NB4 (cell line): ENCODE data around the gene TGFB3.

Experiments
- POLR2A ChIP-seq: IDR thresholded peaks from 2 replicates; pipeline ENCODE4 v1.6.1; 2011; ENCODE audit warnings: mild to moderate bottlenecking; ENCODE audit not compliant: insufficient read length; ENCODE audit errors: extremely low read depth
- TF ChIP-seq, protein P1 (sequence below): IDR thresholded peaks from one replicate; pipeline ENCODE4 v1.5.1; 2012; ENCODE audit warnings: low read depth, low read length

DNA sequence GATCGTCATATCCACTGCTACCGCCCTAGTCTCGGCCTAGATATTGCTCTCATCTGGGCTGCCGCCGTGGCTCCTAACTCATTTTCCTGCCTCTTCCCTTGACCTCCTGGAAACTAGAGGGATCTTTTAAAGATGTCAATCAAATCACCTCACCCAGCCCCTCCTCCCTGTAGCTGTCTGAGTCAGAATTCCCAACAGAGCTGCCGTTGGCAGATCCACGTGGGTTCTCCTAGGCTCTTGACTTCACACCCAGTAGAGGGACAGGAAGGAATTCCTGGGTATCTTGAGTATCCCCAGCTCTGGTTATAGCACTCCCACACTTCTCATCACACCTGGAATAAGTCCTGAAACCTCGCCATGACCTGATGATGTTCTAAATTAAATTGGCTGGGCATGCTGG lies 11.9 kb downstream of the TGFB3 start:
- TF ChIP-seq, protein P1, sequence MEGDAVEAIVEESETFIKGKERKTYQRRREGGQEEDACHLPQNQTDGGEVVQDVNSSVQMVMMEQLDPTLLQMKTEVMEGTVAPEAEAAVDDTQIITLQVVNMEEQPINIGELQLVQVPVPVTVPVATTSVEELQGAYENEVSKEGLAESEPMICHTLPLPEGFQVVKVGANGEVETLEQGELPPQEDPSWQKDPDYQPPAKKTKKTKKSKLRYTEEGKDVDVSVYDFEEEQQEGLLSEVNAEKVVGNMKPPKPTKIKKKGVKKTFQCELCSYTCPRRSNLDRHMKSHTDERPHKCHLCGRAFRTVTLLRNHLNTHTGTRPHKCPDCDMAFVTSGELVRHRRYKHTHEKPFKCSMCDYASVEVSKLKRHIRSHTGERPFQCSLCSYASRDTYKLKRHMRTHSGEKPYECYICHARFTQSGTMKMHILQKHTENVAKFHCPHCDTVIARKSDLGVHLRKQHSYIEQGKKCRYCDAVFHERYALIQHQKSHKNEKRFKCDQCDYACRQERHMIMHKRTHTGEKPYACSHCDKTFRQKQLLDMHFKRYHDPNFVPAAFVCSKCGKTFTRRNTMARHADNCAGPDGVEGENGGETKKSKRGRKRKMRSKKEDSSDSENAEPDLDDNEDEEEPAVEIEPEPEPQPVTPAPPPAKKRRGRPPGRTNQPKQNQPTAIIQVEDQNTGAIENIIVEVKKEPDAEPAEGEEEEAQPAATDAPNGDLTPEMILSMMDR: no peak
- no peak for TF ChIP-seq POLR2A
